ENCODE results near the gene EMILIN2.

DNA sequence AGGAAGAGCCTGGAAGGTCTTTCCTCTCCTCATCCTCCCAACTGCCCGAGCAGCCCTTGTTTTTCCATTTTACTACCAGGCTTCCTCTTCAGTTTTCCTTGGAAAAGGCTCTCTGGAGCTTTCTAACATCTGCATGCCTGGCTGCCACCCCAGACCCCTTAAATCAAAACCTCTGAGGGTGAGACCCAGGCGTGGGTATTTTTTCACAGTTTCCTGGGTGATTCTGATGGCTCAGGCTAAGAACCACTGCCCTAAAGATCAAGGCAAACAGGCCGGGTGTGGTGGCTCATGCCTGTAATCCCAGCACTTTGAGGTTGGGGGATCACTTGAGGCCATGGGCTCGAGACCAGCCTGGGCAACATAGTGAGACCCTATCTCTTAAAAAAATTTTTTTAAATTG, 35.4 kb downstream of the EMILIN2 start:
- TF ChIP-seq RAD21 (IDR thresholded peaks at IDR 0.05 in 1 of 2, conservative IDR thresholded peaks at IDR 0.05 in 1 of 2; ENCODE audit: low read depth in 2 of 2, low read length in 2 of 2), result no peak
- TF ChIP-seq, protein P1, sequence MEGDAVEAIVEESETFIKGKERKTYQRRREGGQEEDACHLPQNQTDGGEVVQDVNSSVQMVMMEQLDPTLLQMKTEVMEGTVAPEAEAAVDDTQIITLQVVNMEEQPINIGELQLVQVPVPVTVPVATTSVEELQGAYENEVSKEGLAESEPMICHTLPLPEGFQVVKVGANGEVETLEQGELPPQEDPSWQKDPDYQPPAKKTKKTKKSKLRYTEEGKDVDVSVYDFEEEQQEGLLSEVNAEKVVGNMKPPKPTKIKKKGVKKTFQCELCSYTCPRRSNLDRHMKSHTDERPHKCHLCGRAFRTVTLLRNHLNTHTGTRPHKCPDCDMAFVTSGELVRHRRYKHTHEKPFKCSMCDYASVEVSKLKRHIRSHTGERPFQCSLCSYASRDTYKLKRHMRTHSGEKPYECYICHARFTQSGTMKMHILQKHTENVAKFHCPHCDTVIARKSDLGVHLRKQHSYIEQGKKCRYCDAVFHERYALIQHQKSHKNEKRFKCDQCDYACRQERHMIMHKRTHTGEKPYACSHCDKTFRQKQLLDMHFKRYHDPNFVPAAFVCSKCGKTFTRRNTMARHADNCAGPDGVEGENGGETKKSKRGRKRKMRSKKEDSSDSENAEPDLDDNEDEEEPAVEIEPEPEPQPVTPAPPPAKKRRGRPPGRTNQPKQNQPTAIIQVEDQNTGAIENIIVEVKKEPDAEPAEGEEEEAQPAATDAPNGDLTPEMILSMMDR (IDR thresholded peaks at IDR 0.05; ENCODE audit: control extremely low read depth in 1 of 3, insufficient read depth in 1 of 3, low read depth in 1 of 3, low read length in 3 of 3), result no peak
